HCT116 (cell line): ENCODE measurements around the gene SPATC1L. TPM values are rescaled to one million over a fixed set of nuclear protein-coding genes. Genes with fewer than 3 reads are reported as not detected.

ENCODE experiments used
- ATAC-seq: fragments of 200-7000 bp; cut with Tn5 transposase; 2 replicates; pipeline ENCODE4 v1.9.1; 2020; ENCODE audit warnings: mild to moderate bottlenecking, moderate library complexity
- BruUV-seq: library from RNA; stranded (reverse); fragments of 400-500 nt; replicated peaks from 2 replicates; lab custom pipeline; 2021; lab: Mats Ljungman, UMichigan
- CTCF ChIA-PET: fragments of 300-600 bp; sonication (Branson Sonifier 250); formaldehyde crosslinking; loops from one replicate; lab custom pipeline; 2021; ENCODE audit warnings: antibody characterized with exemption; lab: Charles Lee
- POLR2A ChIA-PET: fragments of 300-600, 350-600 bp; sonication (Branson Sonifier 250); formaldehyde crosslinking; loops from one replicate; lab custom pipeline; 2021; ENCODE audit warnings: antibody characterized with exemption; lab: Charles Lee
- RAD21 ChIA-PET, 2 experiments: fragments of 300-600 bp; sonication (Branson Sonifier 250); formaldehyde crosslinking; loops; one replicate each; lab custom pipeline; 2023; ENCODE audit warnings: low total read pairs in 2 of 2; ENCODE audit not compliant: uncharacterized antibody in 2 of 2, unreplicated experiment in 2 of 2, low non-redundant PET in 1 of 2; lab: Charles Lee
- DNase-seq: peaks from one replicate; pipeline ENCODE4 v3.0.0-alpha.2; 2010; ENCODE audit warnings: low read depth, low spot score
- H2AFZ ChIP-seq: fragments of 200-600 bp; shearing (Covaris generic), sonication (generic); 2 replicates; pipeline ENCODE4 v1.6.1; 2017; ENCODE audit warnings: low read depth, mixed run types, mixed read lengths, antibody characterized with exemption, low read length; ENCODE audit not compliant: poor library complexity, severe bottlenecking
- H3K27ac ChIP-seq: 2 replicates; pipeline ENCODE4 v1.5.1; 2012; ENCODE audit warnings: low read depth, low read length
- H3K27me3 ChIP-seq: fragments of 200-600 bp; sonication (generic); 2 replicates; pipeline ENCODE4 v1.6.1; 2016; ENCODE audit warnings: mixed run types, low read length, mixed read lengths; ENCODE audit not compliant: insufficient read depth
- H3K36me3 ChIP-seq, 2 experiments: fragments of 200-500 bp in 1 of 2; fragments of 200-600 bp in 1 of 2; sonication (Bioruptor generic) in 1 of 2; sonication (generic) in 1 of 2; 2 replicates each; pipeline versions ENCODE4 v1.5.1 to v1.6.1; 2014 to 2016; ENCODE audit warnings: low read length in 2 of 2, inconsistent platforms in 1 of 2, mixed read lengths in 1 of 2, mixed run types in 1 of 2; ENCODE audit not compliant: insufficient read depth in 2 of 2, control insufficient read depth in 1 of 2
- H3K4me1 ChIP-seq, 2 experiments: fragments of 200-600 bp in 1 of 2; sonication (generic) in 1 of 2; 2 replicates each; pipeline versions ENCODE4 v1.5.1 to v1.6.1; 2012 to 2017; ENCODE audit warnings: low read length in 2 of 2, inconsistent platforms in 1 of 2, mild to moderate bottlenecking in 1 of 2, mixed read lengths in 1 of 2, mixed run types in 1 of 2, moderate library complexity in 1 of 2; ENCODE audit not compliant: insufficient read depth in 2 of 2, control insufficient read depth in 1 of 2
- H3K4me2 ChIP-seq: fragments of 200-600 bp; sonication (generic); 2 replicates; pipeline ENCODE4 v1.6.1; 2017; ENCODE audit warnings: mixed run types, low read length, mixed read lengths
- H3K4me3 ChIP-seq, 2 experiments: fragments of 200-600 bp in 1 of 2; sonication (generic) in 1 of 2; replicated peaks in 1 of 2; 2 replicates each; pipeline ENCODE4 v1.5.1; 2011 to 2016; ENCODE audit warnings: low read length in 2 of 2, control low read depth in 1 of 2, low read depth in 1 of 2, mild to moderate bottlenecking in 1 of 2, mixed read lengths in 1 of 2, mixed run types in 1 of 2
- H3K79me2 ChIP-seq: fragments of 200-600 bp; sonication (generic); 2 replicates; pipeline ENCODE4 v1.6.1; 2017; ENCODE audit warnings: mild to moderate bottlenecking, mixed run types, low read length, moderate library complexity, mixed read lengths; ENCODE audit not compliant: insufficient read depth
- H3K9ac ChIP-seq: fragments of 200-600 bp; sonication (generic); 2 replicates; pipeline ENCODE4 v1.6.1; 2016; ENCODE audit warnings: low read length, mixed read lengths
- H3K9me2 ChIP-seq: fragments of 200-600 bp; sonication (generic), shearing (Covaris generic); 2 replicates; pipeline ENCODE4 v1.6.1; 2017; ENCODE audit warnings: mixed run types, mild to moderate bottlenecking, moderate library complexity; ENCODE audit not compliant: insufficient read depth
- H3K9me3 ChIP-seq, 2 experiments: fragments of 200-500 bp in 1 of 2; fragments of 200-600 bp in 1 of 2; sonication (Bioruptor generic) in 1 of 2; sonication (generic) in 1 of 2; 2 replicates each; pipeline ENCODE4 v1.6.1; 2014 to 2017; ENCODE audit warnings: low read length in 2 of 2, mixed read lengths in 2 of 2, inconsistent platforms in 1 of 2, low read depth in 1 of 2, mild to moderate bottlenecking in 1 of 2, mixed run types in 1 of 2, moderate library complexity in 1 of 2; ENCODE audit not compliant: control insufficient read depth in 1 of 2, insufficient read depth in 1 of 2
- H4K20me1 ChIP-seq: fragments of 200-600 bp; sonication (generic), shearing (Covaris generic); 2 replicates; pipeline ENCODE4 v1.6.1; 2017; ENCODE audit warnings: mixed run types, mild to moderate bottlenecking, moderate library complexity; ENCODE audit not compliant: insufficient read depth
- CEBPB ChIP-seq: IDR thresholded peaks from 2 replicates; pipeline ENCODE4 v1.6.1; 2012; ENCODE audit warnings: low read depth
- ELF1 ChIP-seq: IDR thresholded peaks from 2 replicates; pipeline ENCODE4 v1.6.1; 2012; ENCODE audit warnings: low read depth, borderline replicate concordance
- EZH2 ChIP-seq: fragments of 200-600 bp; sonication (generic); IDR thresholded peaks from 2 replicates; pipeline ENCODE4 v1.6.1; 2017; ENCODE audit warnings: antibody characterized with exemption, mixed run types
- FOSL1 ChIP-seq: IDR thresholded peaks from 2 replicates; pipeline ENCODE4 v1.6.1; 2012; ENCODE audit warnings: low read depth
- POLR2A ChIP-seq: IDR thresholded peaks from 2 replicates; pipeline ENCODE4 v1.7.0; 2011; ENCODE audit warnings: borderline replicate concordance; ENCODE audit not compliant: insufficient read depth, insufficient read length; ENCODE audit errors: extremely low read depth
- POLR2AphosphoS5 ChIP-seq: IDR thresholded peaks from 2 replicates; pipeline ENCODE4 v1.6.1; 2011; ENCODE audit warnings: mild to moderate bottlenecking, low read depth, low read length, moderate library complexity
- RAD21 ChIP-seq: IDR thresholded peaks from 2 replicates; pipeline ENCODE4 v1.6.1; 2012; ENCODE audit warnings: low read depth, mild to moderate bottlenecking
- SIN3A ChIP-seq: IDR thresholded peaks from 2 replicates; pipeline ENCODE4 v1.6.1; 2012; ENCODE audit warnings: low read depth
- SP1 ChIP-seq: IDR thresholded peaks from 2 replicates; pipeline ENCODE4 v1.6.1; 2012; ENCODE audit warnings: low read depth
- SRF ChIP-seq: IDR thresholded peaks from 2 replicates; pipeline ENCODE4 v1.6.1; 2012; ENCODE audit warnings: low read depth
- TCF7L2 ChIP-seq: IDR thresholded peaks from 2 replicates; pipeline ENCODE4 v1.7.0; 2011; ENCODE audit warnings: borderline replicate concordance, inconsistent platforms; ENCODE audit not compliant: insufficient read depth, insufficient read length; ENCODE audit errors: extremely low read depth
- YY1 ChIP-seq: IDR thresholded peaks from 2 replicates; pipeline ENCODE4 v1.6.1; 2011; ENCODE audit warnings: low read length, low read depth, moderate library complexity, mild to moderate bottlenecking; ENCODE audit not compliant: insufficient replicate concordance; ENCODE audit errors: extremely low read depth
- ZFX ChIP-seq: fragments of 450-650 bp; IDR thresholded peaks from 2 replicates; pipeline ENCODE4 v1.6.1; 2017
- ZNF274 ChIP-seq: fragments of 200-500 bp; sonication (Bioruptor generic); IDR thresholded peaks from 2 replicates; pipeline ENCODE4 v1.6.1; 2014; ENCODE audit warnings: mild to moderate bottlenecking, low read depth, low read length, inconsistent platforms
- intact Hi-C: fragments of 100-400 bp; cut with micrococcal nuclease; formaldehyde crosslinking; loops from 2 replicates; pipeline ENCODE4 v1.10.0; 2022
- total RNA-seq: library from RNA; stranded (reverse); gene quantifications from one replicate; pipeline ENCODE4 v1.2.1, GENCODE V29; 2021; ENCODE audit not compliant: unreplicated experiment
- TF ChIP-seq, protein P1 (sequence below): IDR thresholded peaks from 2 replicates; pipeline ENCODE4 v1.6.1; 2012; ENCODE audit warnings: low read depth
- TF ChIP-seq, protein P2 (sequence below): IDR thresholded peaks from 2 replicates; pipeline ENCODE4 v1.6.1; 2011; ENCODE audit warnings: mild to moderate bottlenecking, low read length, moderate library complexity; ENCODE audit not compliant: insufficient replicate concordance; ENCODE audit errors: extremely low read depth
- TF ChIP-seq, protein P3 (sequence below), 3 experiments: fragments of 200-600 bp in 1 of 3; sonication (generic) in 1 of 3; IDR thresholded peaks in 2 of 3; conservative IDR thresholded peaks in 1 of 3; 2 replicates each; pipeline ENCODE4 v1.5.1; 2012 to 2017; ENCODE audit warnings: low read depth in 2 of 3, low read length in 2 of 3, antibody characterized with exemption in 1 of 3, borderline replicate concordance in 1 of 3, control low read depth in 1 of 3, mild to moderate bottlenecking in 1 of 3, mixed read lengths in 1 of 3, mixed run types in 1 of 3, moderate library complexity in 1 of 3; ENCODE audit not compliant: insufficient read depth in 1 of 3
- TF ChIP-seq, protein P4 (sequence below): IDR thresholded peaks from 2 replicates; pipeline ENCODE4 v1.6.1; 2012

The SPATC1L gene
- total RNA-seq, 1 experiment from 2014 or later: 1.3 TPM

- no peak for DNase-seq
- Histone ChIP-seq H3K9me3 (no peaks in the 10 kb centered on the region), H3K79me2 (no peaks in the 10 kb centered on the region), H3K4me1 (peaks cover 7 to 9% of the 10 kb centered on the region in 2 experiments; a peak in 3 of 4 replicates), H3K27ac (no peak overlapping the region), H3K9me2 (no peaks in the 10 kb centered on the region), H3K27me3 (no peaks in the 10 kb centered on the region), H3K9ac (no peak overlapping the region), H3K36me3 (no peaks in the 10 kb centered on the region), H2AFZ (no peak overlapping the region), H4K20me1 (no peaks in the 10 kb centered on the region), H3K4me2 (no peak overlapping the region), H3K4me3 (no peak overlapping the region)
- BruUV-seq: no TSS peak
- RAD21 ChIA-PET: no interaction called here
- CTCF ChIA-PET: interaction anchor here (0.9 to 1.4 kb wide), 7 partner anchors 9 to 488 kb away, joined by 3 to 18 read pairs (median 5); no protein-coding TSS in a partner anchor
- no peak for ATAC-seq
- intact Hi-C loops: no loop called here
- POLR2A ChIA-PET: interaction anchor here (1.2 kb wide), 1 partner anchor 9 kb away, joined by 5 read pairs; no protein-coding TSS in a partner anchor
- TF ChIP-seq EZH2 (no peak), FOSL1 (no peak), RAD21 (no peak), POLR2AphosphoS5 (no peak), SP1 (no peak), SIN3A (no peak), CEBPB (no peak), ZFX (no peak), POLR2A (no peak), ELF1 (no peak), ZNF274 (no peak), YY1 (no peak), SRF (no peak), TCF7L2 (no peak)
- TF ChIP-seq, protein P1, sequence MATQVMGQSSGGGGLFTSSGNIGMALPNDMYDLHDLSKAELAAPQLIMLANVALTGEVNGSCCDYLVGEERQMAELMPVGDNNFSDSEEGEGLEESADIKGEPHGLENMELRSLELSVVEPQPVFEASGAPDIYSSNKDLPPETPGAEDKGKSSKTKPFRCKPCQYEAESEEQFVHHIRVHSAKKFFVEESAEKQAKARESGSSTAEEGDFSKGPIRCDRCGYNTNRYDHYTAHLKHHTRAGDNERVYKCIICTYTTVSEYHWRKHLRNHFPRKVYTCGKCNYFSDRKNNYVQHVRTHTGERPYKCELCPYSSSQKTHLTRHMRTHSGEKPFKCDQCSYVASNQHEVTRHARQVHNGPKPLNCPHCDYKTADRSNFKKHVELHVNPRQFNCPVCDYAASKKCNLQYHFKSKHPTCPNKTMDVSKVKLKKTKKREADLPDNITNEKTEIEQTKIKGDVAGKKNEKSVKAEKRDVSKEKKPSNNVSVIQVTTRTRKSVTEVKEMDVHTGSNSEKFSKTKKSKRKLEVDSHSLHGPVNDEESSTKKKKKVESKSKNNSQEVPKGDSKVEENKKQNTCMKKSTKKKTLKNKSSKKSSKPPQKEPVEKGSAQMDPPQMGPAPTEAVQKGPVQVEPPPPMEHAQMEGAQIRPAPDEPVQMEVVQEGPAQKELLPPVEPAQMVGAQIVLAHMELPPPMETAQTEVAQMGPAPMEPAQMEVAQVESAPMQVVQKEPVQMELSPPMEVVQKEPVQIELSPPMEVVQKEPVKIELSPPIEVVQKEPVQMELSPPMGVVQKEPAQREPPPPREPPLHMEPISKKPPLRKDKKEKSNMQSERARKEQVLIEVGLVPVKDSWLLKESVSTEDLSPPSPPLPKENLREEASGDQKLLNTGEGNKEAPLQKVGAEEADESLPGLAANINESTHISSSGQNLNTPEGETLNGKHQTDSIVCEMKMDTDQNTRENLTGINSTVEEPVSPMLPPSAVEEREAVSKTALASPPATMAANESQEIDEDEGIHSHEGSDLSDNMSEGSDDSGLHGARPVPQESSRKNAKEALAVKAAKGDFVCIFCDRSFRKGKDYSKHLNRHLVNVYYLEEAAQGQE: no peak
- TF ChIP-seq, protein P2, sequence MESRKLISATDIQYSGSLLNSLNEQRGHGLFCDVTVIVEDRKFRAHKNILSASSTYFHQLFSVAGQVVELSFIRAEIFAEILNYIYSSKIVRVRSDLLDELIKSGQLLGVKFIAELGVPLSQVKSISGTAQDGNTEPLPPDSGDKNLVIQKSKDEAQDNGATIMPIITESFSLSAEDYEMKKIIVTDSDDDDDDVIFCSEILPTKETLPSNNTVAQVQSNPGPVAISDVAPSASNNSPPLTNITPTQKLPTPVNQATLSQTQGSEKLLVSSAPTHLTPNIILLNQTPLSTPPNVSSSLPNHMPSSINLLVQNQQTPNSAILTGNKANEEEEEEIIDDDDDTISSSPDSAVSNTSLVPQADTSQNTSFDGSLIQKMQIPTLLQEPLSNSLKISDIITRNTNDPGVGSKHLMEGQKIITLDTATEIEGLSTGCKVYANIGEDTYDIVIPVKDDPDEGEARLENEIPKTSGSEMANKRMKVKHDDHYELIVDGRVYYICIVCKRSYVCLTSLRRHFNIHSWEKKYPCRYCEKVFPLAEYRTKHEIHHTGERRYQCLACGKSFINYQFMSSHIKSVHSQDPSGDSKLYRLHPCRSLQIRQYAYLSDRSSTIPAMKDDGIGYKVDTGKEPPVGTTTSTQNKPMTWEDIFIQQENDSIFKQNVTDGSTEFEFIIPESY: no peak
- TF ChIP-seq, protein P3, sequence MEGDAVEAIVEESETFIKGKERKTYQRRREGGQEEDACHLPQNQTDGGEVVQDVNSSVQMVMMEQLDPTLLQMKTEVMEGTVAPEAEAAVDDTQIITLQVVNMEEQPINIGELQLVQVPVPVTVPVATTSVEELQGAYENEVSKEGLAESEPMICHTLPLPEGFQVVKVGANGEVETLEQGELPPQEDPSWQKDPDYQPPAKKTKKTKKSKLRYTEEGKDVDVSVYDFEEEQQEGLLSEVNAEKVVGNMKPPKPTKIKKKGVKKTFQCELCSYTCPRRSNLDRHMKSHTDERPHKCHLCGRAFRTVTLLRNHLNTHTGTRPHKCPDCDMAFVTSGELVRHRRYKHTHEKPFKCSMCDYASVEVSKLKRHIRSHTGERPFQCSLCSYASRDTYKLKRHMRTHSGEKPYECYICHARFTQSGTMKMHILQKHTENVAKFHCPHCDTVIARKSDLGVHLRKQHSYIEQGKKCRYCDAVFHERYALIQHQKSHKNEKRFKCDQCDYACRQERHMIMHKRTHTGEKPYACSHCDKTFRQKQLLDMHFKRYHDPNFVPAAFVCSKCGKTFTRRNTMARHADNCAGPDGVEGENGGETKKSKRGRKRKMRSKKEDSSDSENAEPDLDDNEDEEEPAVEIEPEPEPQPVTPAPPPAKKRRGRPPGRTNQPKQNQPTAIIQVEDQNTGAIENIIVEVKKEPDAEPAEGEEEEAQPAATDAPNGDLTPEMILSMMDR (IDR thresholded peaks at IDR 0.05 in 2 of 3, conservative IDR thresholded peaks at IDR 0.05 in 1 of 3; ENCODE audit: borderline replicate concordance in 1 of 3, insufficient read depth in 1 of 3, low read depth in 2 of 3, low read length in 2 of 3): no peak
- TF ChIP-seq, protein P4, sequence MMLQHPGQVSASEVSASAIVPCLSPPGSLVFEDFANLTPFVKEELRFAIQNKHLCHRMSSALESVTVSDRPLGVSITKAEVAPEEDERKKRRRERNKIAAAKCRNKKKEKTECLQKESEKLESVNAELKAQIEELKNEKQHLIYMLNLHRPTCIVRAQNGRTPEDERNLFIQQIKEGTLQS: no peak
Observed at GRCh38 chr21:46151989-46152926, 32.0 kb downstream of the SPATC1L start.
